Renal cortical epithelial cell (primary cell): ENCODE measurements around the gene FAHD2A. TPM values are rescaled to one million over a fixed set of nuclear protein-coding genes. Genes with fewer than 3 reads are reported as not detected.
"Not testable (repeated sequence)": the region's sequence is repeated elsewhere in the genome, so short reads cannot be mapped to it uniquely, and the experiment has no call there.

ENCODE experiments used
- DNase-seq: peaks from one replicate; pipeline ENCODE4 v3.0.0-alpha.2; 2011; ENCODE audit warnings: low read depth
- total RNA-seq: library from RNA; depleted of rRNA; stranded (reverse); fragments of >200 nt; gene quantifications from 2 replicates; pipeline ENCODE4 v1.2.3, GENCODE V29; 2014

The FAHD2A gene
- total RNA-seq: 16.4 and 49.3 TPM in 2 replicates

GRCh38 chr2:95402370-95403203 lies at the start of gene FAHD2A:
TSS of gene FAHD2A (plus strand) at chr2:95402708. CDS start at chr2:95405559, 2,851 bp downstream.
- DNase-seq: peak; percentile 66

- no peak for DNase-seq
Measured at GRCh38 chr2:95353055-95353575, 49.4 kb upstream of the FAHD2A start.

DNA sequence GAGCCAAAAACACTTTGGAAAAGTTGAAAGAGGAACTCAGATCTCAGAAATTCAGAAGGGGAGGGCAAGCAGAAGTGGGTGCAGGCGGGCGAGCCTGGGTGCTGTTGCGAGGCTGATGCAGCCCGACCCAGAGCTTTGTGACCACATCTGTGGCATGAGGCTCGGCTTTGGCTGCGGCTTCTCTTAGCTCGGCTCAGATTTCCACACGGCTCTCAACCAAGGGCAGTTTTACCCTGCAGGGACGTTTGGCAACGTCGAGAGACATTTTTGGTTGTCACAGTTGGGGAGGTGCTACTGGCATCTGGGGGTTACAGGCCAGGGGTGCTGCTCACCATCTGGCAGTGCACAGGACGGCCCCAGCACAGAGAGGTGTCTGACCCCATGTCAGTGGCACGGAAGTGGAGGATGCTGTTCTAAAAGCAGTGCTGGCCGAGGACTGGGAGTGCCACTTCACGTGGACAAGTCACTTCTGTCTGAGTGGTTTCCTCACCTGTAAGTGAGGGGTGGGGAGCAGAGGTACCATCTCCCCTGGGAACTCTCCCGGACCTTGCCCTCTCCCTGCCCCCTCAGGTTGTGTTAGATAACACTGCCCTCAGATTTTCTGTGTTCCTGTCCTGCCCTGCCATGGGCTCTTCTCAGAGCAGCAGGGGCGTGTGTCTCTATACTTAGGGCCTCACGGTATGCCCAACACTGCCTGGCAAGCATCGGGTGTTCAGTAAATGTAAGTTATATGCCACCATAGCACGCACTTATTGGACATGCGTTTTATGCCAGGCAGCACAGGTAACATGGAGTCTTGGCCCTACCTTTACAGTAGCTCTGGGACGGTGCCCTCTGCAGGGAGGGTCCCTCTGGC lies 48.7 kb upstream of the FAHD2A start:
- no peak for DNase-seq

- no peak for DNase-seq
Measured at GRCh38 chr2:95354469-95354901, 48.0 kb upstream of the FAHD2A start.

- DNase-seq: no peak
Measured at GRCh38 chr2:95354925-95355324, 47.6 kb upstream of the FAHD2A start.

DNA sequence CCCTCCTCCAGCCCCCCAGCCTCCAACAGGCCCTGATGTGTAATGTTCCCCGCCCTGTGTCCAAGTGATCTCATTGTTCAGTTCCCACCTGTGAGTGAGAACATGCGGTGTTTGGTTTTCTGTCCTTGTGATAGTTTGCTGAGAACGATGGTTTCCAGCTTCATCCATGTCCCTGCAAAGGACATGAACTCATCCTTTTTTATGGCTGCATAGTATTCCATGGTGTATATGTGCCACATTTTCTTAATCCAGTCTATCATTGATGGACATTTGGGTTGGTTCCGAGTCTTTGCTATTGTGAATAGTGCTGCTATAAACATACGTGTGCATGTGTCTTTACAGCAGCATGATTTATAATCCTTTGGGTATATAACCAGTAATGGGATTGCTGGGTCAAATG lies 47.0 kb upstream of the FAHD2A start:
- DNase-seq: not testable (repeated sequence)

DNA sequence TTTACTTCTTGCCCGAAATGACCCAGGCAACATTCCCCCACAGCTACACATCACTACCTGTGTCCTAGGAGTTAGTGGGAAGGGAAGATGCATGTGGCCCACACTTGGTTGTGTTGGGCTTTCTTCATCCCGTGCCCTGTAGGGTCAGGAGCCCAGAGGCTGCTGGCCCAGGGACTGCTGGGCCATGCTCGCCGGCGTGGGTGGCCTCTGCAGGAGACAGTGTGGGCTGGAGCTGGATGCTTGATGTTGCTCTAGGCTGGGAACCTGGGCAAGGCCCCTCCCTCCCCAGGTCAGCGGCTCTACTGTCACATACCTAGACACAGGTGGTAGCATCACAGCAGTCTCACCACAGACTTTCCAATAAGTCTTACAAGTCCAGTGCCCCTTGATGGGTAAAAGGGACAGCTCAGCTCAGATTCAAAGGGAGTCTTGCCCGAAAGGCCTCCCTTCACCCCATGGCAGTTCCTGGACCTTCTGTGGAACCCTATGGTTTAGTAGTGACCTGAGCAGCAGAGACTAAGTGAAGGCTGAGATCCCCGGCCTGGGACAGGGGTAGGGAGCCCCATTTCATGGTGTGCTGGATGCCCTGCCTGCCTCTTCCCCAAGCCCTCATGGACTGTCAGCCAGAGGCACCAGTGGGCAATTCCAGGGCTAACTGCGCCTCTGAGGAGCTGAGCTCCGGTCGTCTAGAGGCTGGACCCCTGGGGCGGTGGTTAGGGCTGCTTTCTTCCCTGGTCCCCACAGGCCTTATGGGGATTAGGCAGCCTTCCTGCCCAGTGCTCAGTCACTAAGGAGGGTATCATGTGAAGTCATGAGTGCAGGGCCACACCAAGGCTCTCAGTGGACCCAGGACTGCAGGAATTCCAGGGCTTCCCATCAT lies 45.4 kb upstream of the FAHD2A start:
- no peak for DNase-seq

- DNase-seq: no peak
Measured at GRCh38 chr2:95357717-95358280, 44.7 kb upstream of the FAHD2A start.

- peak; percentile 28 for DNase-seq
Measured at GRCh38 chr2:95359031-95359430, 43.5 kb upstream of the FAHD2A start.

- no peak for DNase-seq
Measured at GRCh38 chr2:95359501-95359930, 43.0 kb upstream of the FAHD2A start.

GRCh38 chr2:95361216-95361980 lies 41.1 kb upstream of the FAHD2A start:
- no peak for DNase-seq

DNA sequence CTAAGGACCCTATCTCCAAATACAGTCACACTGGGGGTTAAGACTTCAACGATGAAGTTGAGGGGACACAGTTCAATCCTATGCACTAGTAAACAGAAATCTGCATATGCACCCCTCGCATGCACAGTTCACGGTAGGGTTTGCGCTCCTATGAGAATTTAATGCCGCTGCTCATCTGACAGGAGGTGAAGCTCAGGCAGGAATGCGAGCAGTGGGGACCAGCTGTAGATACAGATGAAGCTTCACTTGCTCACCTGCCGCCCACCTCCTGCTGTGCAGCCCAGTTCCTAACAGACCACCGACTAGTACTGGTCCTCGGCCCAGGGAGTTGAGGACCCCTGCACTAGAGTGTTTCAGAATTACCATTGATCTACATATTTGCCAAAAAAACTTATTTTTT lies 40.0 kb upstream of the FAHD2A start:
- DNase-seq: no peak

- DNase-seq: no peak
Measured at GRCh38 chr2:95366514-95366913, 36.0 kb upstream of the FAHD2A start.

DNA sequence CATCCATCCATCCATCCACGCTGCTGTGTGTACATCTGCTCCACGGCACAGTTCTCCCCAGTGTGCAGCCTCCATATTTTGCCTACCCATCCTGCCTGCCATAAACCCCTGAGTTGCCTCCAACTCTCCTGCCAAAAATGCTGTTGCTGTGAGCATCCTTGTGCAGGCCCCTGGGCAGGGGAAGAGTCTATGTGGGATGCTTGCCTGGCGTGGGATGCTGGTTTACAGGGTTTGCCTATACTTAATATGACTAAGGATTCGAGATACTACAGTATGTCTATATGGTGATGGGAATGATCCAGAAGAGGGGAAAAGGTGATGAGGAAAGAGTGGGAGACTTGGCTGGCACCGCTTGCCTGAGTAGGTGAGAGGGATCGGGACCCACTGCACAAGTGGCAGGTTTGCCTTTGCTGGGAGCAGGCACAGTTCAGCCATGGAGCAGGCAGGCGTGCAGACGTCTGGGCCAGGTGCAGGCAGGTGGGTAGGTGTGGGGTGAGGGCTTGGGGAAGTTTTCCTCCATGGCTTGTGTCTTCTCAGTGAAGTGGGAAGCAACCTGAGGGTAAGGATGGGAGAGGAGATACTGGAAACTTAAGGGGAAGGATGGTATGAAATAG lies 30.2 kb upstream of the FAHD2A start:
- no peak for DNase-seq

GRCh38 chr2:95372845-95373244 lies 29.7 kb upstream of the FAHD2A start:
- DNase-seq: no peak

DNA sequence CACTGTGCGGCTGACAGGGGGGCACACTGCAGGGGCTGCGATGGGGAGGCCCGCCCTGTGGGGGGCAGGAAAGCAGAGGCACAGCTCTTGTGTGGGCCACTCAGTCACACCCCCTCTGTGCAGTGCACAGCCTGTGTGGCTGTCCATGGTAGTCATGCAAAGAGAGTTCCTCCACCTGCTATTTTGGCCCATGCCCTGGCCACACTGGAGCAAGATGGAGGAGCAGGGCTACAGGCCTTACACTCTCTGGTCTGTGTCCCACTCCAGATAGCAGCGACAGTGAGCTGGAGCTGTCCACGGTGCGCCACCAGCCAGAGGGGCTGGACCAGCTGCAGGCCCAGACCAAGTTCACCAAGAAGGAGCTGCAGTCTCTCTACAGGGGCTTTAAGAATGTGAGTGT lies 28.5 kb upstream of the FAHD2A start:
- DNase-seq: no peak

DNA sequence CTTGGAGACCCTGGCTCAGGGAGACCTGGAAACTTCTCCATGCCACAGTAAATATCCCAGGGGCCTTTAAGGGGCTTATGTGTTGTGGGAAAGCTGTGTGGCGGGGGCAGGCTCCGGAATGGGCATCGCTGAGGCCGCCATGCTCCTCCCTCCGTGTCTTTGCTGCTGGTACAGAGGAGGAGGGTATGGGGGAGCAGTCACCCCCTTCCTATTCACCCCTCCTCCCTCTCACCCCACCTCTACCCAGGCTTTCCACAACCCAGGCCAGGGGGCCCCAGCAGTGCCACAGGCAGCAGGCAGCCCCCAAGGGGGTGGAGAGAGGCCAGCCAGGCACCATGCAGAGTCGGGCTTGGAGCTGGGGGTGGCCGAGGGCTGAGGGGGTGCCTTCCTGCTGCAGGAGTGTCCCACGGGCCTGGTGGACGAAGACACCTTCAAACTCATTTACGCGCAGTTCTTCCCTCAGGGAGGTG lies 28.0 kb upstream of the FAHD2A start:
- DNase-seq: no peak

- no peak for DNase-seq
Measured at GRCh38 chr2:95374921-95375471, 27.5 kb upstream of the FAHD2A start.

DNA sequence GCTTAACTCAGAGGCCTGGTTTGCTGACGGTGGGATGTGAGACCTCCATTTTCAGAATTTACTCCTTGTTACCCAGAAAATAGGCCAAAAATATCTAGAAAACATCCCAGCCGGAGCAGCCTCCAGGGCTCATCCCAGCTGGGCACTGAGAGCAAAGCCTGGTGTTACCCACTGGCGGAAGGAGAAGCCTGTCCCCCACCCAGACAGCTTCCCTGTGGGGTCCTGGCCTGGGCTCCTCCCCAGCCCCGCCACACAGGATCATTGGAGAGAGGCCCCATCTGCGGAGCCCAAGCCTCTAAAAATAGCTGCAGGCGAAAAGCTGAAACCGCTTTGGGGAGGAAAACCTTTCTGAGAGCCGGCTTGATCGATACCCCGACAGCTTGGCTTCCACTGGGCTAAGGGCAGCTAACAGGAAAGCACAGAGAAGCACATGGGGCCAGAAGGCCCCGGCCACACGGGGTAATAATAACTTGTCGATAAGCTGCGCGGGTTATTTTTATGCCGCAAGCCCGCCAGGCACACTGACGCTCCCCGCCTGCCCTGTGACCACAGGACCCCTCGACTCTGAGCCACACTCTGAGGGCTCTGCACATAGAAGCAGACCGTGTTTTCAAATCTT lies 26.9 kb upstream of the FAHD2A start:
- no peak for DNase-seq
